C1 segment of cervical spinal cord (tissue), 14 donors: ENCODE measurements around the gene HAUS5.

Experiments used
- DNase-seq, 14 donors: peaks; one replicate each; lab custom pipeline; 2025; lab: John Stamatoyannopoulos, UW

The HAUS5 gene

DNA sequence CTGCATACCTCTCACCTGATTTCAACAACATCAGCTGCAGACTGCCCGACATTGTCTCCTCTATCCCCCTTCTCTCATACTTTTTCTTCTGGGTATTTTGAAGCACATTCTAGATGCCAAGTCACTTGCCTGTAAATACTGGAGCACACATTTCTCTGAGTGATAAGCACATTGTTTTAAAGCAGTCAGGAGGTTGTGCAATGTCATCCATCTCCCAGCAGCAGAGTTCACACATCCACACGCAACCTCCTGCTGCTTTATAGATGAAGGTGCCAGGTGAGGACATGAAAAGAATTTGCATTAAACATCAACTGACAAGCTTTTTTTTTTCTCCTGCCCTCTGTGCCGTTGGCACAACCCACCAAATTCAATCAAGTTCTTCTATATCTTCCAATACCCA is 59.3 kb downstream of the HAUS5 start:
- no peak for DNase-seq

- no peak for DNase-seq
Observed at GRCh38 chr19:35673121-35673804, 60.7 kb downstream of the HAUS5 start.
